Medulla oblongata (tissue), 1 donor: ENCODE measurements around the gene RAET1L.
"Not testable (repeated sequence)": the region's sequence is repeated elsewhere in the genome, so short reads cannot be mapped to it uniquely, and the experiment has no call there.

ENCODE experiments used
- DNase-seq: peaks from one replicate; pipeline ENCODE4 v3.0.0-alpha.2; 2015; ENCODE audit errors: extremely low spot score

The RAET1L gene

DNA sequence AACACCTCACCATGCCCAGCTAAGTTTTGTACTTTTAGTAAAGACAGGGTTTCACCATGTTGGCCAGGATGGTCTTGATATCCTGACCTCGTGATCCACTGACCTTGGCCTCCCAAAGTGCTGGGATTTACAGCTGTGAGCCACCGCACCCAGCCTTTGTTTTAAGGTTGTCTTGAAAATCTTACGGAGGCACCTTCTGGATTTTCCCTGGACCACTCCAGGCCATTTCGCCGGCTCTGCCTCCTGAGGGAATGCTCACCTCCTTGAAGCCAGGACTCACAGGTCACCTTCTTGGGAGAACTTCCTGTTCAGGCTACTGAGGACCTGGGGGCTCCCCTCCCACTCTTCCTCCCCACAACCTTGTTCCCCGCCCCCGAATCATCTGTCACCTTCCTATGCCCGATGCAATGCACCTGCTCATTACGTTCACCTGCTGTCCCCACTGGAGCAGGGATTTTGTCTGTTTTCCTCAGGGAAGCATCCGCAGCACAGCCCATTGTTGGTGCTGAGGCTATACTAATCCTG lies 19.4 kb upstream of the RAET1L start:
- DNase-seq, result no peak

GRCh38 chr6:150043501-150044412 lies 18.4 kb upstream of the RAET1L start:
- no peak for DNase-seq

- no peak for DNase-seq
Measured at GRCh38 chr6:150043096-150043495, 17.8 kb upstream of the RAET1L start.

DNA sequence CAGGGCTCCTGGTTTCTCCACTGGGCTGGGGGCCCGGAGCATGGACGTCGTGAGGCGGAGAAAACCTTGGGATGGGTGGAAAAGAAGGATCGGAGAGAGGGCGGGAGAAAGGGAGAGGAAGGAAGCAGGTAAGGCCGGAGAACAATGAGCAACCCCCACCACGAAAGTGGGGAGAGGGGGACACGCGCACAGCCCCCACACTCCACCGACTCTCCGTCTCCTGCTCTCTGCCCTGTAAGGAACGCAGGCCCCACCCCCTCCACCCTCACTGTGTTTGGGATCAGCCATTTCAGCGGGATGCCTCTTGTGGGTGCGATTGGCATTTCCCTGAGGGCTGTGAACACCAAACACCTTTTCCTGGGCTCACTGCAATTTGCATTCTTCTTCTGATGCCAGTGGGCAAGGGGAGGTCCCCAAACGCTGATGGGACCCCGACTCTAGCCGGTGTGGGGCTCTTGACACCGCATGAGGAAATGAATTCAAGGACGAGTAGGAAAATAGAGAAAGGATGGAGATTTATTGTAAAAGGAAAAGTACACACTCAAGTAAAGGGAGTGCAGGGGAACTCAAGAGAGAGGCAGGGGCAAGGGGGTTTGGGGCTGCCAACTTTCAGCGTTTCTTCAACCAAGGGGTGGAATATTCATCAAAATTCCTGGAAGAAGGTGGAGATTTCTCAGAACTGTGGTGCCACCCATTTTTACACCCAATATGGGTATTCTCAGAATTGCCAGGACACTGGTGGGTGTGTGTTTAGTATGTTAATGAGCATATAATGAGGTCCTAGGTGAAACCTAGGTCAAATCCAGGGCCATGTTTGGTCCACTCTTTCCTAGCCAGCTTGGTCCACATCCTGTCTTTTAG lies 13.1 kb upstream of the RAET1L start:
- DNase-seq, result no peak

- no peak for DNase-seq
Measured at GRCh38 chr6:150037526-150038201, 12.3 kb upstream of the RAET1L start.

- no peak for DNase-seq
Measured at GRCh38 chr6:150036081-150036480, 10.7 kb upstream of the RAET1L start.

DNA sequence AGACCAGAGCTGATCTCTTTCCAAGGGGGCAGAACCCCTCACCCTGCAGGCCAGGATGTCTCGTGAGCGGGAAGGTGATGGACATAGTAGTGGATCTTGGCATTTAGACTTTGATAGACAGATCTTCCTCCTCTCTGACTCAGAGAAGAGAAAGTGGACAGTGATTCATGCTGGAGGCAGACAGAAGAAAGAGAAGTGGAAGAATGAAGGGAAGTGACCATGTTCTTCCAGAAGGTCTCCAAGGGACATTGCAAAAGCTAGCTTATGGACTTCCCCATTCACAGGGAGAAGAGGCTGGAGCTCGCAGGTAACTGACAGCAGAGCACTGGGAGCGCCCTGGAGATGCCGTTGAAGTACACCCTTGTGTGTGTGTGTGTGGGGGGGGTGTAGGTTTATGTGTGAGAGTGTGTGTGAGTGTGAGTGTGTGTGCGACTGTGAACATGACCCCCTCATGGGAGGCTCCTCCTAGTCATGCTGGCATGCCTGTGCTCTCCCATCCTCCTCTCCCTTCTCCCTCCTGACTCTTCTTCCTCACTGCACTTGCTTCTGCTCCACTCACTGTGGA lies 8.0 kb upstream of the RAET1L start:
- no peak for DNase-seq

DNA sequence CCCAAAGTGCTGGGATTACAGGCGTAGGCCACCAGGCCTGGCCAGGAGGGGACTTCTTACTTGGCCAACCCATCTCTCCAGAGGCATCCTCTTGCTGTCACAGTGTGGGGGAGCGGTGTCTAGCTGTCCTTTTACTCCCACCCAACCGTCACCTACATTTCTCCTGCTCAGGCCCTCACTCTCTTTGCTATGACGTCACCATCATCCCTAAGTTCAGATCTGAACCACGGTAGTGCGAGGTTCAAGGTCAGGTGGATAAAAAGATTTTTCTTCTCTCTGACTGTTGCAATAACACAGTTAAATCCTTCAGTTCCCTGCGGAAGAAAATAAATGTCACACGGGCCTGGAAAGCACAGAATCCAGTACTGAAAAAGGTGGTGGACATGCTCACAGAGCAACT lies 7.3 kb upstream of the RAET1L start:
- DNase-seq, result no peak

GRCh38 chr6:150030611-150031010 lies 5.3 kb upstream of the RAET1L start:
- DNase-seq, result no peak

- no peak for DNase-seq
Measured at GRCh38 chr6:150029749-150030148, 4.4 kb upstream of the RAET1L start.

GRCh38 chr6:150029276-150029675 lies 3.9 kb upstream of the RAET1L start:
- DNase-seq, result no peak

DNA sequence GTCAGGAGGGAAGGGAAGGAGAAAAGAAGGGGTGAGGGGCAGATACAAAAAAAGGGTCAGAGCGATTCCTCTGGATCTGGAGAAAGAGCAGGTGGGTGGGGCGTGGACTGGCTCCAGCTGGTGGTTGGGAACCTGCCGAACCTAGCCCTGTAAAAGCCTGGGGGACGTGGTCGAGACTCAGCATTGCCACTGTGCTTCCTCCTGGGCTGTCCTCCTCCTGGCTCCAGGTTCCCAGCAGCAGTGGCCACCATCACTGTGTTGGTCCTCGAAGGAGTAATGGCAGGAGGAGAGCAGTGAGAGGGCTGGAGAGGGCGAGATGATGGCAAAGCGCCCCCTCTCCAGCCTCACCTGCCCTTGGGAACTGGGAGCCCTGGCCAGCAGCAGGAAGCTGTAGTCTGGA lies 3.5 kb upstream of the RAET1L start:
- no peak for DNase-seq

DNA sequence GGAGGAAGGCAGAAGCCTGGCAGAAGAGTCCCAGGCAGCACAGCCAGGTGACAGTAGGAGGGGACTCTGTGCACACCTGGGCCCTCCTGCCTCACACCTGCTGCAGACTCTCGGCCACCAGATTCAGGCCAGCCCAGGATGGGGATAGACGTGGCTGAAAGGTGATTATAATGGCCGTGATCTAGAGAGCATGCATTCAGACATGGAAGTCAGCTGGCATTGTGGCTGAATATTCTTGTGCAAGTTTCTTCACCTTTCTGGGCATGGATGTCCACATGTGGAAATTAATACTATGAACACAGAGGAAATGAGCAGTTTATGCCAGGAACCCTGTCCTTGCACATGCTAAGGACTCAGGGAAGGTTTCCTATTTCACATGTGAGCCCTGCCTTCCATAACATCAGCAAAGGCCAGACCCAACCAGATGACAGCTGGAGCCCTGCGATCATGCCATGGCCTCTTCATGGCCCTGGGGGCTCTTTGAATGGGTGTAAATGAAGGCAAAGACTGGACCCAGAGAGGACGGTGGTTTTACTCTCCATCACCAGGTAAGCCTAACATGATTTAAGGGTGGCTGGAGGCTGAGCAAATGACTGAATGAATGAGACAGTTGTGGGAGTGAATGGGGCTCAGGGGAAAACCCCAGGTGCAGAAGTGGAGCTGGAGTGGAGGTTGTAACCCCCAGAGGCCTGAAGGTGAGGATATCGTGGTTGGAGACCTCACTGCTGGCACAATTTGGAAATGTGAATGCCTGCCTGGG lies 2.7 kb upstream of the RAET1L start:
- DNase-seq, result no peak

DNA sequence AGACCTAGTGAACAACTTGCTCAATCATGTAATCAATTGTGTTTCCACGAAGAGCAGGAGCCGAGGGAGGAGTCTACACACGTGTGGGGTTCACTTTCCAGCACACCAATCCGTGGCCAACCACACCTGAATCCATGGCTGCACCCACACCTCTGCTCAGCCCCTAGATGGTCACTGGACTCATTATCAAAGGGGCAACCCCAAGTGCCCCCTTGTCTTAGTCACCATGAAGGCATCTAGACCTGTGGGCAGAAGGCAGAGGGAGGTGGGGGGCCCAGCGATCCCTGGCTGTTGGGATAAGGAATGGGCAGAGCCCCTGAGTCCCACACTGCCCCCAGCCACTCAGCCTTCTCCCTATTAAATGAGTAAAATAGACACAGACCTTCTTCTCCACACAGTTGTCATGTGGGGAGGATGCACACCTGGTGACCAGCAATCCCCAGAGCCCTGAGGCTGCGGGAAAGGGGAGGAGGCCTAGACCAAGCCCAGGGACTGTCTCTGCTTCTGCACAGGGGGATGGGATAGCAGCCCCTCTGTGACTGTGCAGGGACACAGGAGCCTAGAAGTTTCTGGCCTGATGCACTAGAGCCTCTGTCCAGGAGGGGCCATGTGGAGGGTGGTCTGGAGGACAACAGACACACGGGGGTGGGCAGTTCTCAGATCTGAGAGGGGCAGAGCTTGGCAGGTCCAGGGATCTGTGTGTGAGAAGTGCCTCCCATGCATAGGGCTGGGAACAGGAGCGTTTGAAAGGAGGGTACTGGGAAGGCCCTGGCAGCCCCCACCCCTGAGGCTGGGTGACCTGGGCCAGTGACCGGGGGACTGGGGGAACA lies 1.9 kb upstream of the RAET1L start:
- no peak for DNase-seq

- no peak for DNase-seq
Measured at GRCh38 chr6:150024646-150025155, 631 bp downstream of the RAET1L start.

DNA sequence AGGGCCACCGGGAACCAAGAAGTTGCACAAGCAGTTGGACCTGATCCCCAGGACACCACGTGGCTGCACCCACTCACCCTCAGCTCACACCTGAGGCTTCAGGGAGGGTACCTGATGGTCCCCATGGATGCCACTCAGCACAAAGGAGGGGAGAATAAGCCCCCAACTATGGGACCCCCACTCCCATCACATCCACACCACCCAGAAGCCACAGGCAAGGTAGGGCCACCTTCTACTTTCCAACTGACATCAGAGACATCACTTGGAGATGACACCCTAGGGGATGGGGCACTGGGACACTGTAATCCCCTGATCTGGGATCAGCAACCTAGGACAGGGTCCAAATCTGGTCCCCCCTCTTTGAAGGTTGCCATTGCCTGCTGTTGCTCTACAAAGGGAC lies 1.3 kb downstream of the RAET1L start:
- not testable (repeated sequence) for DNase-seq

GRCh38 chr6:150021870-150022269 lies 3.5 kb downstream of the RAET1L start:
- not testable (repeated sequence) for DNase-seq

- DNase-seq, result no peak
Measured at GRCh38 chr6:150018846-150019580, 6.3 kb downstream of the RAET1L start.

GRCh38 chr6:150017186-150017521 lies 8.2 kb downstream of the RAET1L start:
- DNase-seq, result not testable (repeated sequence)
